ENCODE measurements around the gene RRAGD.
A peak's percentile ranks its signal among the peaks of the same experiment; 100 is the strongest.

Gene RRAGD

GRCh38 chr6:89368107-89368506, 44.0 kb downstream of the RRAGD start:
- H4K20me1 ChIP-seq (ENCODE audit: insufficient read depth, low read length, poor library complexity, severe bottlenecking), result no peaks in the 10 kb centered on the region
- peaks cover 20% of the 10 kb centered on the region for H3K4me1 ChIP-seq (ENCODE audit: insufficient read depth, low read length, poor library complexity, severe bottlenecking)
- H3K4me2 ChIP-seq (ENCODE audit: low read depth, low read length, poor library complexity, severe bottlenecking), result no peak overlapping the region
- H3K9ac ChIP-seq (ENCODE audit: low read depth, low read length, poor library complexity, severe bottlenecking), result no peak overlapping the region
- no peaks in the 10 kb centered on the region for H3K27me3 ChIP-seq (ENCODE audit: insufficient read depth, low read length, poor library complexity, severe bottlenecking)
- peaks cover 6% of the 10 kb centered on the region; the same call in 1 of the 2 replicates for H3K36me3 ChIP-seq (ENCODE audit: insufficient read depth, low read length)
- H2AFZ ChIP-seq (ENCODE audit: low read length), result no peak overlapping the region
- H3K4me3 ChIP-seq (ENCODE audit: low read length, poor library complexity, severe bottlenecking), result no peak overlapping the region
- peak; percentile 98 for TF ChIP-seq CTCF (conservative IDR thresholded peaks at IDR 0.05; ENCODE audit: low read length)
- TF ChIP-seq EZH2phosphoT487 (IDR thresholded peaks at IDR 0.05; ENCODE audit: borderline replicate concordance), result no peak
- no peaks in the 10 kb centered on the region for H3K79me2 ChIP-seq (ENCODE audit: insufficient read depth, low read length)
- no peaks in the 10 kb centered on the region for H3K9me3 ChIP-seq (ENCODE audit: insufficient read depth, low read depth, low read length)
- H3F3A ChIP-seq (ENCODE audit: low read depth), result no peaks in the 10 kb centered on the region
- H3K9me2 ChIP-seq (replicated peaks; ENCODE audit: low read depth, low read length), result no peaks in the 10 kb centered on the region

GRCh38 chr6:89364586-89364985, 47.5 kb downstream of the RRAGD start:
- TF ChIP-seq CTCF (conservative IDR thresholded peaks at IDR 0.05; ENCODE audit: low read length) (no peak), EZH2phosphoT487 (IDR thresholded peaks at IDR 0.05; ENCODE audit: borderline replicate concordance) (no peak)
- Histone ChIP-seq H3K4me2 (ENCODE audit: low read depth, low read length, poor library complexity, severe bottlenecking) (peak overlapping the region; percentile 61), H3K9ac (ENCODE audit: low read depth, low read length, poor library complexity, severe bottlenecking) (peak overlapping the region; percentile 42), H3K9me3 (ENCODE audit: insufficient read depth, low read depth, low read length) (no peaks in the 10 kb centered on the region), H4K20me1 (ENCODE audit: insufficient read depth, low read length, poor library complexity, severe bottlenecking) (no peaks in the 10 kb centered on the region), H2AFZ (ENCODE audit: low read length) (0 out of 2 replicates have a peak overlapping the region, but pooled peaks have one; percentile 0), H3K79me2 (ENCODE audit: insufficient read depth, low read length) (no peaks in the 10 kb centered on the region), H3K9me2 (replicated peaks; ENCODE audit: low read depth, low read length) (no peaks in the 10 kb centered on the region), H3F3A (ENCODE audit: low read depth) (no peaks in the 10 kb centered on the region), H3K36me3 (ENCODE audit: insufficient read depth, low read length) (peaks cover 6% of the 10 kb centered on the region; the same call in 1 of the 2 replicates), H3K4me3 (ENCODE audit: low read length, poor library complexity, severe bottlenecking) (peak overlapping the region; percentile 10), H3K4me1 (ENCODE audit: insufficient read depth, low read length, poor library complexity, severe bottlenecking) (peaks cover 31% of the 10 kb centered on the region), H3K27me3 (ENCODE audit: insufficient read depth, low read length, poor library complexity, severe bottlenecking) (no peaks in the 10 kb centered on the region)

- Histone ChIP-seq H3K9ac (ENCODE audit: low read depth, low read length, poor library complexity, severe bottlenecking) (no peak overlapping the region), H3K79me2 (ENCODE audit: insufficient read depth, low read length) (no peaks in the 10 kb centered on the region; the same call in 1 of the 2 replicates), H3K9me2 (replicated peaks; ENCODE audit: low read depth, low read length) (no peaks in the 10 kb centered on the region), H3K4me1 (ENCODE audit: insufficient read depth, low read length, poor library complexity, severe bottlenecking) (peaks cover 64% of the 10 kb centered on the region), H4K20me1 (ENCODE audit: insufficient read depth, low read length, poor library complexity, severe bottlenecking) (no peaks in the 10 kb centered on the region), H3K4me3 (ENCODE audit: low read length, poor library complexity, severe bottlenecking) (no peak overlapping the region), H3K9me3 (ENCODE audit: insufficient read depth, low read depth, low read length) (no peaks in the 10 kb centered on the region), H3K27me3 (ENCODE audit: insufficient read depth, low read length, poor library complexity, severe bottlenecking) (no peaks in the 10 kb centered on the region), H3K36me3 (ENCODE audit: insufficient read depth, low read length) (no peaks in the 10 kb centered on the region), H3F3A (ENCODE audit: low read depth) (no peaks in the 10 kb centered on the region), H2AFZ (ENCODE audit: low read length) (no peak overlapping the region), H3K4me2 (ENCODE audit: low read depth, low read length, poor library complexity, severe bottlenecking) (peak overlapping the region; percentile 15)
- TF ChIP-seq CTCF (conservative IDR thresholded peaks at IDR 0.05; ENCODE audit: low read length), result no peak
- no peak for TF ChIP-seq EZH2phosphoT487 (IDR thresholded peaks at IDR 0.05; ENCODE audit: borderline replicate concordance)
These were observed 50.9 kb downstream of the RRAGD start for GRCh38 chr6:89361171-89361570.
